ENCODE data around the gene EFS.

Gene EFS

GRCh38 chr14:23346693-23347405, 18.1 kb downstream of the EFS start:
- TF ChIP-seq CTCF (IDR thresholded peaks at IDR 0.05; ENCODE audit: low read length) (no peak), EZH2phosphoT487 (IDR thresholded peaks at IDR 0.05; ENCODE audit: low read length) (no peak)
- H3K27me3 ChIP-seq (replicated peaks; ENCODE audit: insufficient read depth, low read length) = peaks cover 3% of the 10 kb centered on the region
- no peak overlapping the region for H3K27ac ChIP-seq (ENCODE audit: low read length)
- H3K79me2 ChIP-seq (ENCODE audit: low read length) = no peaks in the 10 kb centered on the region
- no peak for DNase-seq
- no peak overlapping the region for H3K4me2 ChIP-seq (ENCODE audit: low read depth, low read length)
- no peak overlapping the region for H3K9ac ChIP-seq (ENCODE audit: low read length)
- no peak overlapping the region for H2AFZ ChIP-seq (ENCODE audit: low read length)
- H4K20me1 ChIP-seq (ENCODE audit: insufficient read depth, low read length) = no peaks in the 10 kb centered on the region
- no peaks in the 10 kb centered on the region for H3K9me2 ChIP-seq (replicated peaks; ENCODE audit: insufficient read depth, low read length)
- no peaks in the 10 kb centered on the region for H3K36me3 ChIP-seq (replicated peaks; ENCODE audit: insufficient read depth, low read length)
- H3K4me1 ChIP-seq (ENCODE audit: low read length) = no peaks in the 10 kb centered on the region
- H3K9me3 ChIP-seq (replicated peaks; ENCODE audit: insufficient read depth, low read length) = no peaks in the 10 kb centered on the region
- no peaks in the 10 kb centered on the region for H3F3A ChIP-seq (ENCODE audit: insufficient read depth, low read length)
- H3K4me3 ChIP-seq (ENCODE audit: low read length) = no peak overlapping the region

- H3K4me1 ChIP-seq (ENCODE audit: low read length) = no peaks in the 10 kb centered on the region
- TF ChIP-seq EZH2phosphoT487 (IDR thresholded peaks at IDR 0.05; ENCODE audit: low read length) (no peak), EZH2 (optimal IDR thresholded peaks at IDR 0.05; ENCODE audit: low read depth, low read length) (no peak), CTCF (IDR thresholded peaks at IDR 0.05; ENCODE audit: low read length) (no peak)
- no peaks in the 10 kb centered on the region for H3K36me3 ChIP-seq (replicated peaks; ENCODE audit: insufficient read depth, low read length)
- no peak overlapping the region for H3K4me3 ChIP-seq (ENCODE audit: low read length)
- no peak overlapping the region for H3K27ac ChIP-seq (ENCODE audit: low read length)
- H3K79me2 ChIP-seq (ENCODE audit: low read length) = no peaks in the 10 kb centered on the region
- no peak overlapping the region for H2AFZ ChIP-seq (ENCODE audit: low read length)
- H3K9ac ChIP-seq (ENCODE audit: low read length) = no peak overlapping the region
- no peaks in the 10 kb centered on the region for H3K9me3 ChIP-seq (replicated peaks; ENCODE audit: insufficient read depth, low read length)
- no peaks in the 10 kb centered on the region for H3F3A ChIP-seq (ENCODE audit: insufficient read depth, low read length)
- H3K4me2 ChIP-seq (ENCODE audit: low read depth, low read length) = no peak overlapping the region
- H3K9me2 ChIP-seq (replicated peaks; ENCODE audit: insufficient read depth, low read length) = no peaks in the 10 kb centered on the region
- H4K20me1 ChIP-seq (ENCODE audit: insufficient read depth, low read length) = no peaks in the 10 kb centered on the region
- no peaks in the 10 kb centered on the region; the same call in 1 of the 2 replicates for H3K27me3 ChIP-seq (replicated peaks; ENCODE audit: insufficient read depth, low read length)
- no peak for DNase-seq
Observed at GRCh38 chr14:23345987-23346692, 18.8 kb downstream of the EFS start.

GRCh38 chr14:23344481-23344880, 20.5 kb downstream of the EFS start:
- H3K36me3 ChIP-seq (replicated peaks; ENCODE audit: insufficient read depth, low read length) = no peaks in the 10 kb centered on the region
- no peak overlapping the region for H2AFZ ChIP-seq (ENCODE audit: low read length)
- H3F3A ChIP-seq (ENCODE audit: insufficient read depth, low read length) = no peaks in the 10 kb centered on the region
- no peak overlapping the region for H3K4me2 ChIP-seq (ENCODE audit: low read depth, low read length)
- no peak overlapping the region for H3K4me3 ChIP-seq (ENCODE audit: low read length)
- no peak overlapping the region for H3K9ac ChIP-seq (ENCODE audit: low read length)
- no peak for DNase-seq
- TF ChIP-seq EZH2phosphoT487 (IDR thresholded peaks at IDR 0.05; ENCODE audit: low read length) = no peak
- TF ChIP-seq CTCF (IDR thresholded peaks at IDR 0.05; ENCODE audit: low read length) = no peak
- TF ChIP-seq EZH2 (optimal IDR thresholded peaks at IDR 0.05; ENCODE audit: low read depth, low read length) = no peak
- H3K9me3 ChIP-seq (replicated peaks; ENCODE audit: insufficient read depth, low read length) = no peaks in the 10 kb centered on the region
- H3K27ac ChIP-seq (ENCODE audit: low read length) = no peak overlapping the region
- H3K79me2 ChIP-seq (ENCODE audit: low read length) = no peaks in the 10 kb centered on the region
- no peaks in the 10 kb centered on the region for H3K4me1 ChIP-seq (ENCODE audit: low read length)
- H3K27me3 ChIP-seq (replicated peaks; ENCODE audit: insufficient read depth, low read length) = no peaks in the 10 kb centered on the region
- H4K20me1 ChIP-seq (ENCODE audit: insufficient read depth, low read length) = no peaks in the 10 kb centered on the region
- no peaks in the 10 kb centered on the region for H3K9me2 ChIP-seq (replicated peaks; ENCODE audit: insufficient read depth, low read length)

Data from MM.1S (cell line).